ENCODE measurements around the gene APOB.

GRCh38 chr2:21055879-21056790 lies 12.3 kb upstream of the APOB start:
- TF ChIP-seq CTCF (IDR thresholded peaks at IDR 0.05; ENCODE audit: low read depth, low read length, poor library complexity, severe bottlenecking) (no peak), EZH2phosphoT487 (IDR thresholded peaks at IDR 0.05; ENCODE audit: borderline replicate concordance, low read length) (no peak)

All from DOHH2 (cell line).